Suprapubic skin (tissue), 4 donors: ENCODE results near the gene IMPA2.

Experiments
- CTCF ChIP-seq, 2 donors: fragments of 200-600 bp in 1 of 2; fragments of 450-650 bp in 1 of 2; sonication (generic) in 1 of 2; IDR thresholded peaks; one replicate each; pipeline ENCODE4 v1.5.1; 2016 to 2019; ENCODE audit warnings: antibody characterized with exemption in 2 of 2, mild to moderate bottlenecking in 1 of 2, moderate library complexity in 1 of 2
- EP300 ChIP-seq: sonication (generic); formaldehyde crosslinking; IDR thresholded peaks from one replicate; pipeline ENCODE4 v1.6.1; 2017; ENCODE audit warnings: antibody characterized with exemption
- POLR2AphosphoS5 ChIP-seq, 3 donors: sonication (generic); formaldehyde crosslinking; IDR thresholded peaks; one replicate each; pipeline ENCODE4 v1.6.1; 2017; ENCODE audit warnings: antibody characterized with exemption in 3 of 3

DNA sequence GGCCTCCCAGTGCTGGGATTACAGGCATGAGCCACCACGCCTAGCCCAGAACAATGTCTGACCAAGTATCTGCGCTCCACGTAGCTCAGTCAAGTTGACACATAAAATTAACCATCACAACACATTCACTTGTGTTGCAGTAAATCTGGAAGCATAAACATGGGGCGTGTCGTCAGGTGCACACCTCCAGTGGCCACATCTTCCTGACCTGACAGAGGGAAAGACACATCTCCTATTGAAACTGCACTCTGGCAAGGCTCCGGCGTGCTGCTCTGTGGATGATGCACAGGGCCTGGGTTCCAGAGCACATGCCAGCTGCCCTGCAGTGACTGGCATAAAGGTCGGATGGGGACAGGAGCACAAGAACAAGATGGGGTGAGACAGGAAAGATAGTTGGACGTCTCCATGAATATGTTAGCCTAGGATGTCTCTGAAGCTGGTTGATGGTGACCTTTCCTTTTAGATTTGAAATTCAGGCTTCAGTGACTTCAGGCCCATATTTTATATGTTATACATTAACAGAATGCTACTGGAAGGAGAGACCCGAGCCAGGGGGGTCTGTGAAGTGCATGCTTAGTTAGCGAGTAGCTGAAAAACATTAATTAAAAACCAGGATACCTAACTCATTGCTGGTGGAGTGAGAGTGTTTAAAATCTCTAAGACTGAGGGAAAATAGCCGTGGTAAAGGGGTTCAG, 10.9 kb downstream of the IMPA2 start:
- TF ChIP-seq CTCF (IDR thresholded peaks at IDR 0.05) (no peak), POLR2AphosphoS5 (IDR thresholded peaks at IDR 0.05) (no peak), EP300 (no peak)
